ENCODE results near the gene MS4A4A.

DNA sequence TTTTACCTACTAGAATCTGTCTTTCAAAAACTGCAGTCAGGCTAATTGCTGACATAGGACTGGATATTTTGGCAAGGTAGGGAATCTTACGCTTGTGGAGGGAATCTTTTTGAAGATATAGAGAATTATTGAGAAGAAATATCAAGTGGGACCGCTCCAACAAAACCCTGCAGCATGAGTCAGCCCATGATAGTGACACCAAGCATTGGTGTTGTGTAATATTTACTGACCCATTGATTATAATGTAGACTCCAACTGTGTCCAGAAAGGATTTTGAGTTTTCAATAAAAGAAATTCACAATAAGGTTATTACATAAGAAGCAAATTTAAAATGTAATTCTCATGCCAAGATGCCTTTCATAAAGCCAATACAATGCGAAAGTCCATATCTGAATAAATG is 20.7 kb downstream of the MS4A4A start:
- TF ChIP-seq ZNF274 (IDR thresholded peaks at IDR 0.05; ENCODE audit: low read depth, low read length) = no peak
- no peak for TF ChIP-seq SUZ12 (IDR thresholded peaks at IDR 0.05; ENCODE audit: extremely low read depth, insufficient read depth, insufficient read length)

Data from NT2/D1 (cell line).